Esophagus muscularis mucosa (tissue), 4 donors: ENCODE data around the gene SPANXN4. TPM values are rescaled to one million over a fixed set of nuclear protein-coding genes. Genes with fewer than 3 reads are reported as not detected.

ENCODE experiments used
- DNase-seq: peaks from one replicate; pipeline ENCODE4 v3.0.0-alpha.2; 2017; ENCODE audit errors: extremely low spot score
- H3K27ac ChIP-seq, 4 donors: fragments of 200-600 bp; sonication (generic); replicated peaks in 1 of 4; 1 replicate in 3 of 4; 2 replicates in 1 of 4; pipeline ENCODE4 v1.5.1; 2016 to 2019; ENCODE audit warnings: mild to moderate bottlenecking in 1 of 4
- H3K27me3 ChIP-seq, 4 donors: fragments of 200-600 bp; sonication (generic); one replicate each; pipeline versions ENCODE4 v1.5.1 to v1.6.0; 2016 to 2019
- H3K36me3 ChIP-seq, 4 donors: fragments of 200-600 bp; sonication (generic); one replicate each; pipeline ENCODE4 v1.5.1; 2016 to 2019
- H3K4me1 ChIP-seq, 4 donors: fragments of 200-600 bp; sonication (generic); one replicate each; pipeline ENCODE4 v1.5.1; 2016 to 2019
- H3K4me3 ChIP-seq, 4 donors: fragments of 200-600 bp; sonication (generic); 1 replicate in 2 of 4; 2 replicates in 2 of 4; pipeline ENCODE4 v1.5.1; 2016 to 2019; ENCODE audit warnings: mild to moderate bottlenecking in 4 of 4, moderate library complexity in 1 of 4
- H3K9me3 ChIP-seq, 4 donors: fragments of 200-600 bp; sonication (generic); 1 replicate in 3 of 4; 2 replicates in 1 of 4; pipeline ENCODE4 v1.5.1; 2016 to 2019
- CTCF ChIP-seq, 3 experiments: fragments of 200-600 bp in 2 of 3; fragments of 450-650 bp in 1 of 3; sonication (generic) in 2 of 3; IDR thresholded peaks; one replicate each; pipeline ENCODE4 v1.5.1; 2017 to 2019; ENCODE audit warnings: antibody characterized with exemption in 3 of 3, mild to moderate bottlenecking in 2 of 3, moderate library complexity in 1 of 3
- EP300 ChIP-seq: sonication (generic); formaldehyde crosslinking; IDR thresholded peaks from one replicate; pipeline ENCODE4 v1.6.1; 2017; ENCODE audit warnings: antibody characterized with exemption
- POLR2A ChIP-seq: fragments of 450-650 bp; IDR thresholded peaks from one replicate; pipeline ENCODE4 v1.6.1; 2017; ENCODE audit warnings: antibody characterized with exemption, moderate library complexity, mild to moderate bottlenecking, low read depth
- POLR2AphosphoS5 ChIP-seq, 2 donors: sonication (generic); formaldehyde crosslinking; IDR thresholded peaks; one replicate each; pipeline ENCODE4 v1.6.1; 2017; ENCODE audit warnings: antibody characterized with exemption in 2 of 2
- WGBS: methylation state at CpG from one replicate; pipeline ENCODE4 v1.1.5; 2018; 5-methylcytosine and 5-hydroxymethylcytosine counted together
- intact Hi-C: fragments of 100-400 bp; cut with DNase I; formaldehyde crosslinking; loops from one replicate; pipeline ENCODE4 v1.15.1; 2023
- total RNA-seq, 4 donors: library from RNA; depleted of rRNA; stranded (reverse); fragments of >200 nt; gene quantifications; one replicate each; pipeline versions ENCODE4 v1.1.0 to v1.2.1, GENCODE V29; 2016

SPANXN4 gene
- total RNA-seq, 4 donors from 2014 or later = not detected

DNA sequence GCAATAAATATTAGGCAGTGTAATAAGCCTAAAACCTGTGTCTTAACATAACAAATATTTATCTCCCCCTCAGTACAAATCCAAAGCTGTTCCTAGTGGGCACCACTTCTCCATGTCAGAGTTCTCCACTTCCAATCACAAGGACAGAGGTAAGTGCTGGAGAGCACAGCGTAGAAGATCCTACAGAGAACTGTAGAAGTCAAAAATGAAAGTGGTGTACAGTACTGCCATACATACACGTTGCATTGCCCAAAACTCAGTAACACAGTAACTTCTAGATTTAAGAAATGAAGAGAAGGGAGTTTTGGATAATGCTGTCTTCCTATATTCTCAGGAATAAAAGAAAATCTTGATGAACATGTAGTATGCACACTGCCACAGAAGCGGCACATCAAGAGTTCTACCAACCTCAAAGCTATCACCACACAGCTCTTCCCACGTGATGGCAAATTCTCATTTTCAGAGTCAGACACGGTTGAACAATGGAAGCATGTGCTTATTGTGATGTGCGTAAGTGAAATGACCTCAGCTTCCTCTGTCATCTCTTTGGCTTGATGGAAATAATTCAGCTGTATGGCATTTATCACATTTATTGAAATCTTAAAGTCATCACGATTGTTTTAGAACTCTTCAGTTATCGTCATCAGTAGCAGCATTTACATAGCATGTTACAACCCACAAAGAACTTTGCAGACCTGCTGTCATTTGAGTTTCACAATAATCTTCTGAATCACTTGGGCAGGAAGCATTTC lies 27.1 kb upstream of the SPANXN4 start:
- no peak overlapping the region for H3K4me3 ChIP-seq
- TF ChIP-seq POLR2A (no peak), POLR2AphosphoS5 (IDR thresholded peaks at IDR 0.05) (no peak), CTCF (IDR thresholded peaks at IDR 0.05) (no peak), EP300 (no peak)
- H3K9me3 ChIP-seq = no peaks in the 10 kb centered on the region
- no peak overlapping the region for H3K27ac ChIP-seq
- 71% methylated on average over 8 of the region's 8 CpGs for WGBS
- DNase-seq = no peak
- intact Hi-C loops = no loop called here
- no peaks in the 10 kb centered on the region for H3K27me3 ChIP-seq
- no peaks in the 10 kb centered on the region for H3K36me3 ChIP-seq
- no peaks in the 10 kb centered on the region for H3K4me1 ChIP-seq

- no peaks in the 10 kb centered on the region for H3K36me3 ChIP-seq
- 82% methylated on average over 6 of the region's 6 CpGs for WGBS
- no peaks in the 10 kb centered on the region for H3K27me3 ChIP-seq
- no peak overlapping the region for H3K27ac ChIP-seq
- no peak for TF ChIP-seq EP300
- intact Hi-C loops = no loop called here
- H3K4me1 ChIP-seq = no peaks in the 10 kb centered on the region
- DNase-seq = no peak
- no peak overlapping the region for H3K4me3 ChIP-seq
- no peaks in the 10 kb centered on the region for H3K9me3 ChIP-seq
These were observed 26.5 kb upstream of the SPANXN4 start for GRCh38 chrX:142999199-142999701.

DNA sequence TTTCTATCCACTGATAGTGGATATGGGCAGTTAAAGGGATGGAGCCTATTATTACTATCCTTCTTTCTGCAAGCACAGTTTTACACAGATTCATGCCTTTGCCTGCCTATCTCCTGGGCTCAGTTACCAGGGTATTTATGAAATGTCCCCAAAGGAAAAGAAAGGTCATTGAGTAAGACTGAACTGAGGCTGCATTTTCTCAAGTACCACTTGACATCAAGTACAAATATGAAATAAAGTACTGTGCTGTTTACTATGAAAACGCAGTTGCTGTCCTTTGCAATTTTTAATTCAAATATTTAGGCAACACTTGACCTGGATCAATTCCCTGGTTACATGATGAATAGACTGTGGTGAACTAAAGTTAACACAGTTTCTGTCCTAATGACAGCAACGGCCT lies 23.5 kb upstream of the SPANXN4 start:
- Histone ChIP-seq H3K4me1 (no peaks in the 10 kb centered on the region), H3K9me3 (no peaks in the 10 kb centered on the region), H3K4me3 (no peak overlapping the region), H3K27ac (no peak overlapping the region), H3K36me3 (no peaks in the 10 kb centered on the region), H3K27me3 (no peaks in the 10 kb centered on the region)
- WGBS = 54% methylated on average over 2 of the region's 2 CpGs
- no peak for DNase-seq
- intact Hi-C loops = no loop called here
- TF ChIP-seq EP300 = no peak
- no peak for TF ChIP-seq POLR2AphosphoS5 (IDR thresholded peaks at IDR 0.05)
- TF ChIP-seq POLR2A = no peak
- no peak for TF ChIP-seq CTCF (IDR thresholded peaks at IDR 0.05)

GRCh38 chrX:143017272-143017671 lies 8.5 kb upstream of the SPANXN4 start:
- Histone ChIP-seq H3K9me3 (no peaks in the 10 kb centered on the region), H3K27me3 (no peaks in the 10 kb centered on the region), H3K4me1 (no peaks in the 10 kb centered on the region), H3K4me3 (no peak overlapping the region), H3K36me3 (no peaks in the 10 kb centered on the region), H3K27ac (no peak overlapping the region)
- WGBS = 78% methylated on average over 2 of the region's 2 CpGs
- TF ChIP-seq CTCF (IDR thresholded peaks at IDR 0.05) (no peak), POLR2AphosphoS5 (IDR thresholded peaks at IDR 0.05) (no peak), EP300 (no peak), POLR2A (no peak)
- no peak for DNase-seq
- intact Hi-C loops = no loop called here

DNA sequence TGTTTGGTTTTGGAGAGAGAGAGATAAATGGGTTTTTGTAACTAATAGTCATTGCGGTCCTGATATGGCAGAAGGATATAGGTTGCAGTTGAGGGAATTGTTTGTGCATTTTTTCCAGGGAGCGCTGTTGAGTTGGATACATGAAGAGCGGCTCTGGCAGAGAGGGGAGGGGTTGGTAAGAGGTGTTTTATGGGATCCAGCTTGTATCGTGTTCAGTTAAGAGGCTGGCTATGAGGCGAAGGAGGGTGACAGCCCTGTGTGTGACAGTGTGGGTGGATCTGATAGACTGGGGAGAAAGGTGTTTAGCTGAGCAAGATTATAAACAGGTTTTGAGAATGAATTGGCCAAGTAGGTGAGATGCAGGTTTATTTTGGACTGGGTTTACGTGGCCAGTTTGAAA lies 1.5 kb downstream of the SPANXN4 start:
- Histone ChIP-seq H3K9me3 (no peaks in the 10 kb centered on the region), H3K36me3 (no peaks in the 10 kb centered on the region), H3K27ac (no peak overlapping the region), H3K27me3 (no peaks in the 10 kb centered on the region), H3K4me3 (no peak overlapping the region), H3K4me1 (no peaks in the 10 kb centered on the region)
- no peak for TF ChIP-seq POLR2A
- TF ChIP-seq EP300 = no peak
- TF ChIP-seq POLR2AphosphoS5 (IDR thresholded peaks at IDR 0.05) = no peak
- TF ChIP-seq CTCF (IDR thresholded peaks at IDR 0.05) = no peak
- DNase-seq = no peak
- intact Hi-C loops = no loop called here
- WGBS = 62% methylated on average over 6 of the region's 6 CpGs
